Calu3 (cell line): ENCODE results near the gene KLHL33. TPM values are rescaled to one million over a fixed set of nuclear protein-coding genes. Genes with fewer than 3 reads are reported as not detected.

Experiments
- BruUV-seq: library from RNA; stranded (reverse); fragments of 400-500 nt; replicated peaks from 2 replicates; lab custom pipeline; 2021; lab: Mats Ljungman, UMichigan
- CTCF ChIA-PET: fragments of 300-600 bp; sonication (Branson Sonifier 250); formaldehyde crosslinking; loops from one replicate; lab custom pipeline; 2022; ENCODE audit warnings: antibody characterized with exemption; lab: Charles Lee
- DNase-seq: peaks from one replicate; pipeline ENCODE4 v3.0.0; 2022
- H3K27ac Mint-ChIP-seq: one replicate; pipeline ENCODE4 v1.8.0; 2022; ENCODE audit warnings: mixed read lengths; ENCODE audit not compliant: unreplicated experiment
- H3K27me3 Mint-ChIP-seq: one replicate; pipeline ENCODE4 v1.8.0; 2022; ENCODE audit warnings: mixed read lengths; ENCODE audit not compliant: unreplicated experiment
- H3K36me3 Mint-ChIP-seq: one replicate; pipeline ENCODE4 v1.8.0; 2022; ENCODE audit warnings: mild to moderate bottlenecking, moderate library complexity, mixed read lengths; ENCODE audit not compliant: insufficient read depth, unreplicated experiment
- H3K4me1 Mint-ChIP-seq: one replicate; pipeline ENCODE4 v1.8.0; 2022; ENCODE audit warnings: mild to moderate bottlenecking, low read depth, mixed read lengths; ENCODE audit not compliant: unreplicated experiment
- H3K4me3 Mint-ChIP-seq: one replicate; pipeline ENCODE4 v1.8.0; 2022; ENCODE audit warnings: mild to moderate bottlenecking, low read depth, moderate library complexity, mixed read lengths; ENCODE audit not compliant: unreplicated experiment
- H3K9me3 Mint-ChIP-seq: one replicate; pipeline ENCODE4 v1.8.0; 2022; ENCODE audit warnings: low read depth, mixed read lengths; ENCODE audit not compliant: unreplicated experiment
- CTCF ChIP-seq: fragments of 200-600 bp; IDR thresholded peaks from one replicate; pipeline ENCODE4 v1.8.0; 2022; ENCODE audit warnings: antibody characterized with exemption; ENCODE audit not compliant: unreplicated experiment
- intact Hi-C: fragments of 100-400 bp; cut with micrococcal nuclease; formaldehyde crosslinking; loops from one replicate; pipeline ENCODE4 v1.10.0; 2022; ENCODE audit not compliant: unreplicated experiment
- total RNA-seq: library from RNA; stranded (reverse); gene quantifications from 2 replicates; pipeline ENCODE4 v1.2.3, GENCODE V29; 2022

The KLHL33 gene
- total RNA-seq, 1 experiment from 2014 or later, result not detected

GRCh38 chr14:20397511-20397910, 38.5 kb downstream of the KLHL33 start:
- no peak for DNase-seq
- peaks cover 26% of the 10 kb centered on the region for H3K36me3 Mint-ChIP-seq
- BruUV-seq, result no TSS peak
- CTCF ChIA-PET, result no interaction called here
- intact Hi-C loops, result no loop called here
- peaks cover 16% of the 10 kb centered on the region for H3K4me1 Mint-ChIP-seq
- no peaks in the 10 kb centered on the region for H3K9me3 Mint-ChIP-seq
- no peak overlapping the region for H3K27ac Mint-ChIP-seq
- no peaks in the 10 kb centered on the region for H3K27me3 Mint-ChIP-seq
- no peak overlapping the region for H3K4me3 Mint-ChIP-seq
- TF ChIP-seq CTCF, result no peak

- intact Hi-C loops, result no loop called here
These were observed 44.5 kb downstream of the KLHL33 start for GRCh38 chr14:20391505-20391904.

DNA sequence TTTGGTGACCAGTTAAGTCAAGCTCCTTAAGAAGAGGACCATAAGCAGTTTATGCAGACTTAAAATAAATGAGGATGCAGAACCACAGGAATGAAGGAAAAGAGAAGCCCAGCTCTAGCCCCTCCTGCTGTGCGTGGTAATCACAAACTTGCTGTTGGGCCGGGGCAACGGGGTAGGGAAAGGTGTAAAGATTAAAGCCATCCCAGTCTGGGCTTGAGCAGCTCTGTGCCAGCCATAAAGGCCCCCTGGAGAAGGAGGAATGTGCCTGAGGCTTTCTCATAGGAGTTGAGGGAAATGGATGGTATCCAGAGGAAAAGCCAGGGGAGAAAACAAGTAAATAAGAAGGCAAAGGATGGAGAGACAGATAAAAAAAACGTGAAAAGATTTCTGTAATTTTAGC, 47.8 kb downstream of the KLHL33 start:
- intact Hi-C loops, result no loop called here
- no peaks in the 10 kb centered on the region for H3K9me3 Mint-ChIP-seq
- BruUV-seq, result no TSS peak
- TF ChIP-seq CTCF, result no peak
- H3K36me3 Mint-ChIP-seq, result peaks cover 18% of the 10 kb centered on the region
- DNase-seq, result no peak
- H3K27me3 Mint-ChIP-seq, result no peaks in the 10 kb centered on the region
- no peak overlapping the region for H3K27ac Mint-ChIP-seq
- CTCF ChIA-PET, result interaction anchor here (0.6 kb wide), 1 partner anchor 1184 kb away, joined by 4 read pairs; no protein-coding TSS in a partner anchor
- no peak overlapping the region for H3K4me3 Mint-ChIP-seq
- H3K4me1 Mint-ChIP-seq, result no peaks in the 10 kb centered on the region

More at GRCh38 chr14:20391505-20391904, 44.5 kb downstream of the KLHL33 start:
- Mint-ChIP-seq H3K27me3 (no peaks in the 10 kb centered on the region), H3K4me3 (no peak overlapping the region), H3K9me3 (no peaks in the 10 kb centered on the region), H3K4me1 (no peaks in the 10 kb centered on the region), H3K36me3 (peaks cover 8% of the 10 kb centered on the region), H3K27ac (no peak overlapping the region)
- no TSS peak for BruUV-seq
- CTCF ChIA-PET, result no interaction called here
- no peak for DNase-seq
- TF ChIP-seq CTCF, result no peak

DNA sequence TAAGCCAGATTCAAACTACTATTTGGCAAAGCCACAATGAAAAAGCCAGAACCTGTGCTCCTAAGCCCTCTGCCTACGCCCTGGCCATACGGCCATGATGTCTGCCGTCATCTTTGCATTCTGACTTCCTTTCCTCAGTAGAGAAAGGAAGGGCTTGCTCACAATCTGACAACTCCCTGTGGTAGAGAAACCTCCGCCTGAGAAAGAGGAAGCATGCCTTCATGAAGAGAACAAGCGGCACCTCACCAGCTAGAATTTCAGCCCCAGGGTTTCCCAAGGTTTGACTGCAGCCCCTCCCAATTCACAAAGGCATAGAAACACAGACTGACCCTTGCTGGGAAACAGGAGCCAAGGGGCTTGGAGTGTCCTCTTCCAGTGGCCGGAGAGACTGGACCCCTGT, 48.4 kb downstream of the KLHL33 start:
- CTCF ChIA-PET, result no interaction called here
- intact Hi-C loops, result no loop called here
- Mint-ChIP-seq H3K36me3 (peaks cover 18% of the 10 kb centered on the region), H3K4me3 (no peak overlapping the region), H3K9me3 (no peaks in the 10 kb centered on the region), H3K27ac (no peak overlapping the region), H3K27me3 (no peaks in the 10 kb centered on the region), H3K4me1 (no peaks in the 10 kb centered on the region)
- no peak for TF ChIP-seq CTCF
- BruUV-seq, result no TSS peak
- DNase-seq, result no peak
